NCI-H146 treated with DMSO at 0.1 percent for 48 hours (cell line): Measurements from ENCODE around the gene RBM20.
A peak's percentile ranks its signal among the peaks of the same experiment; 100 is the strongest.

Experiments
- DNase-seq: peaks from one replicate; lab custom pipeline; 2025; ENCODE audit not compliant: unreplicated experiment; lab: John Stamatoyannopoulos, UW

Gene RBM20

GRCh38 chr10:110827875-110828274, 183.7 kb downstream of the RBM20 start:
- no peak for DNase-seq

- no peak for DNase-seq
Measured at GRCh38 chr10:110828525-110828924, 184.4 kb downstream of the RBM20 start.

- no peak for DNase-seq
Measured at GRCh38 chr10:110829721-110830410, 185.7 kb downstream of the RBM20 start.

- no peak for DNase-seq
Measured at GRCh38 chr10:110833234-110833940, 189.3 kb downstream of the RBM20 start.

GRCh38 chr10:110833941-110834628, 189.9 kb downstream of the RBM20 start:
- DNase-seq: no peak

- peak; percentile 24 for DNase-seq
Measured at GRCh38 chr10:110834629-110835301, 190.6 kb downstream of the RBM20 start.

- DNase-seq: no peak
Measured at GRCh38 chr10:110835841-110836240, 191.7 kb downstream of the RBM20 start.

- no peak for DNase-seq
Measured at GRCh38 chr10:110836706-110837105, 192.6 kb downstream of the RBM20 start.

- DNase-seq: no peak
Measured at GRCh38 chr10:110837418-110838171, 193.5 kb downstream of the RBM20 start.

- no peak for DNase-seq
Measured at GRCh38 chr10:110840225-110840922, 196.2 kb downstream of the RBM20 start.

GRCh38 chr10:110840923-110841428, 196.8 kb downstream of the RBM20 start:
- no peak for DNase-seq

- DNase-seq: no peak
Measured at GRCh38 chr10:110841767-110842267, 197.7 kb downstream of the RBM20 start.

- no peak for DNase-seq
Measured at GRCh38 chr10:110842326-110842904, 198.3 kb downstream of the RBM20 start.

GRCh38 chr10:110843031-110843430, 198.9 kb downstream of the RBM20 start:
- no peak for DNase-seq

GRCh38 chr10:110843796-110844616, 199.9 kb downstream of the RBM20 start:
- DNase-seq: no peak

GRCh38 chr10:110844617-110844881, 200.4 kb downstream of the RBM20 start:
- no peak for DNase-seq

- no peak for DNase-seq
Measured at GRCh38 chr10:110845192-110845755, 201.1 kb downstream of the RBM20 start.
